H1 (cell line): ENCODE results near the gene ANO2. TPM values are rescaled to one million over a fixed set of nuclear protein-coding genes. Genes with fewer than 3 reads are reported as not detected.

Source experiments
- CTCF ChIA-PET: fragments of 300-600 bp; sonication (Branson Sonifier 250); formaldehyde crosslinking; loops from one replicate; lab custom pipeline; 2021; ENCODE audit not compliant: partially characterized antibody; lab: Charles Lee
- POLR2A ChIA-PET: fragments of 300-600 bp; sonication (Branson Sonifier 250); formaldehyde crosslinking; loops from one replicate; lab custom pipeline; 2021; ENCODE audit warnings: inconsistent platforms; ENCODE audit not compliant: partially characterized antibody; lab: Charles Lee
- DNase-seq, 2 experiments: peaks; one replicate each; pipeline versions ENCODE4 v3.0.0 to v3.0.0-alpha.2; 2010 to 2022; ENCODE audit warnings: low spot score in 2 of 2, low read depth in 1 of 2, mixed read lengths in 1 of 2
- FAIRE-seq: peaks from 2 replicates; lab custom pipeline; 2011; peaks lifted over from hg19 to GRCh38; lab: Jason Lieb, UNC
- H2AFZ ChIP-seq: 2 replicates; pipeline ENCODE4 v1.8.1; 2012; ENCODE audit warnings: low read length, inconsistent platforms
- H2AK5ac ChIP-seq: 2 replicates; pipeline ENCODE4 v1.6.1; 2013; ENCODE audit warnings: low read depth, low read length
- H2BK120ac ChIP-seq: replicated peaks from 2 replicates; pipeline ENCODE3; 2013; ENCODE audit warnings: low read depth, low read length, inconsistent platforms
- H2BK12ac ChIP-seq: 2 replicates; pipeline ENCODE4 v1.6.1; 2013; ENCODE audit warnings: low read depth, low read length
- H2BK15ac ChIP-seq: 2 replicates; pipeline ENCODE4 v1.6.1; 2013; ENCODE audit warnings: low read length
- H2BK20ac ChIP-seq: 2 replicates; pipeline ENCODE4 v1.6.1; 2013; ENCODE audit warnings: low read length
- H2BK5ac ChIP-seq: 2 replicates; pipeline ENCODE4 v1.6.1; 2013; ENCODE audit warnings: low read depth, low read length
- H3K14ac ChIP-seq: 2 replicates; pipeline ENCODE4 v1.6.1; 2013; ENCODE audit warnings: inconsistent platforms; ENCODE audit not compliant: insufficient read length
- H3K18ac ChIP-seq: 2 replicates; pipeline ENCODE4 v1.6.1; 2013; ENCODE audit warnings: low read length; ENCODE audit errors: extremely low read depth
- H3K23ac ChIP-seq: 2 replicates; pipeline ENCODE4 v1.6.1; 2013; ENCODE audit warnings: inconsistent platforms; ENCODE audit not compliant: insufficient read length
- H3K23me2 ChIP-seq: 2 replicates; pipeline ENCODE4 v1.6.1; 2013; ENCODE audit warnings: low read depth, low read length
- H3K27ac ChIP-seq: 2 replicates; pipeline ENCODE4 v1.6.1; 2011; ENCODE audit warnings: low read depth, low read length, inconsistent platforms
- H3K27me3 ChIP-seq, 4 experiments: replicated peaks in 1 of 4; 1 replicate in 1 of 4; 2 replicates in 3 of 4; pipeline versions ENCODE4 v1.6.1 to v1.8.1; 2011 to 2013; ENCODE audit warnings: low read length in 3 of 4, mild to moderate bottlenecking in 3 of 4, inconsistent platforms in 2 of 4, mixed read lengths in 2 of 4, moderate library complexity in 1 of 4; ENCODE audit not compliant: control insufficient read depth in 3 of 4, insufficient read depth in 3 of 4; ENCODE audit errors: extremely low read depth in 1 of 4
- H3K36me3 ChIP-seq, 4 experiments: 2 replicates each; pipeline versions ENCODE4 v1.6.1 to v1.8.1; 2011 to 2013; ENCODE audit warnings: mild to moderate bottlenecking in 4 of 4, low read length in 3 of 4, moderate library complexity in 2 of 4, control low read depth in 1 of 4, inconsistent platforms in 1 of 4; ENCODE audit not compliant: insufficient read depth in 4 of 4, control insufficient read depth in 2 of 4
- H3K4ac ChIP-seq: replicated peaks from 2 replicates; pipeline ENCODE3; 2013; ENCODE audit warnings: low read length, low read depth, mixed read lengths, inconsistent platforms; ENCODE audit not compliant: insufficient read length
- H3K4me1 ChIP-seq, 4 experiments: replicated peaks in 1 of 4; 1 replicate in 1 of 4; 2 replicates in 3 of 4; pipeline versions ENCODE4 v1.6.1 to v1.8.1; 2011 to 2013; ENCODE audit warnings: low read length in 3 of 4, inconsistent platforms in 2 of 4, mixed read lengths in 1 of 4; ENCODE audit not compliant: insufficient read depth in 4 of 4, control insufficient read depth in 3 of 4
- H3K4me2 ChIP-seq, 2 experiments: 2 replicates each; pipeline versions ENCODE4 v1.6.1 to v1.8.1; 2011 to 2013; ENCODE audit warnings: low read depth in 2 of 2, low read length in 2 of 2, control low read depth in 1 of 2, inconsistent platforms in 1 of 2, mild to moderate bottlenecking in 1 of 2; ENCODE audit not compliant: insufficient read depth in 1 of 2
- H3K4me3 ChIP-seq, 4 experiments: fragments of 200-600, 300-600 bp in 1 of 4; sonication (generic), shearing (Covaris generic), sonication (Bioruptor Twin) in 1 of 4; 2 replicates each; pipeline versions ENCODE4 v1.5.1 to v1.8.1; 2011 to 2016; ENCODE audit warnings: low read length in 4 of 4, low read depth in 3 of 4, control low read depth in 2 of 4, inconsistent platforms in 2 of 4, mild to moderate bottlenecking in 2 of 4, mixed read lengths in 1 of 4, moderate library complexity in 1 of 4; ENCODE audit not compliant: insufficient read depth in 2 of 4; ENCODE audit errors: extremely low read depth in 1 of 4
- H3K56ac ChIP-seq: replicated peaks from 2 replicates; pipeline ENCODE3; 2013; ENCODE audit warnings: low read depth, mild to moderate bottlenecking, mixed read lengths, low read length, inconsistent platforms; ENCODE audit not compliant: insufficient read length
- H3K79me1 ChIP-seq: 2 replicates; pipeline ENCODE4 v1.6.1; 2013; ENCODE audit warnings: low read depth, low read length, control low read depth
- H3K79me2 ChIP-seq, 2 experiments: 2 replicates each; pipeline versions ENCODE4 v1.6.1 to v1.8.1; 2012 to 2013; ENCODE audit warnings: low read length in 2 of 2, mild to moderate bottlenecking in 2 of 2, inconsistent platforms in 1 of 2; ENCODE audit not compliant: insufficient read depth in 2 of 2, control insufficient read depth in 1 of 2
- H3K9ac ChIP-seq, 4 experiments: replicated peaks in 1 of 4; 1 replicate in 1 of 4; 2 replicates in 3 of 4; pipeline versions ENCODE4 v1.6.1 to v1.8.1; 2011 to 2013; ENCODE audit warnings: low read depth in 3 of 4, low read length in 3 of 4, control low read depth in 2 of 4, mild to moderate bottlenecking in 2 of 4, moderate library complexity in 2 of 4, inconsistent platforms in 1 of 4; ENCODE audit errors: extremely low read depth in 1 of 4
- H3K9me3 ChIP-seq, 2 experiments: 2 replicates each; pipeline versions ENCODE4 v1.6.1 to v1.8.1; 2012 to 2013; ENCODE audit warnings: mild to moderate bottlenecking in 2 of 2, moderate library complexity in 2 of 2, control low read depth in 1 of 2, inconsistent platforms in 1 of 2, low read depth in 1 of 2, low read length in 1 of 2, mixed read lengths in 1 of 2; ENCODE audit not compliant: insufficient read depth in 2 of 2
- H4K20me1 ChIP-seq, 2 experiments: replicated peaks in 1 of 2; 2 replicates each; pipeline versions ENCODE3 to v1.8.1; 2011 to 2013; ENCODE audit warnings: inconsistent platforms in 2 of 2, low read length in 2 of 2, mild to moderate bottlenecking in 1 of 2; ENCODE audit not compliant: insufficient read depth in 2 of 2, control insufficient read depth in 1 of 2
- H4K5ac ChIP-seq: 2 replicates; pipeline ENCODE4 v1.6.1; 2013; ENCODE audit warnings: low read length, low read depth, mixed read lengths, inconsistent platforms; ENCODE audit not compliant: insufficient read length
- H4K8ac ChIP-seq: 2 replicates; pipeline ENCODE4 v1.8.0; 2013; ENCODE audit warnings: mild to moderate bottlenecking, moderate library complexity, low read length, inconsistent platforms; ENCODE audit not compliant: insufficient read depth; ENCODE audit errors: extremely low read depth
- H4K91ac ChIP-seq: replicated peaks from 2 replicates; pipeline ENCODE3; 2013; ENCODE audit warnings: low read length, mixed read lengths, inconsistent platforms; ENCODE audit not compliant: insufficient read length
- CHD1 ChIP-seq: IDR thresholded peaks from 2 replicates; pipeline ENCODE4 v1.6.1; 2012; ENCODE audit warnings: low read depth, low read length, improper control_type of control experiment
- FOSL1 ChIP-seq: IDR thresholded peaks from 2 replicates; pipeline ENCODE4 v1.6.1; 2011; ENCODE audit warnings: mild to moderate bottlenecking, low read depth, low read length, moderate library complexity; ENCODE audit not compliant: insufficient read depth
- KDM4A ChIP-seq: IDR thresholded peaks from one replicate; pipeline ENCODE4 v1.7.1; 2012; ENCODE audit warnings: low read depth, mild to moderate bottlenecking, moderate library complexity, low read length, inconsistent platforms; ENCODE audit not compliant: severe bottlenecking
- POLR2AphosphoS5 ChIP-seq: IDR thresholded peaks from 2 replicates; pipeline ENCODE4 v1.6.1; 2011; ENCODE audit warnings: low read depth, low read length
- WGBS, 2 experiments: shearing (Covaris generic) in 1 of 2; methylation state at CpG; one replicate each; pipeline versions ENCODE4 v1.1.6 to v1.1.7; 2013 to 2015; ENCODE audit warnings: low lambda C conversion rate in 2 of 2, mixed read lengths in 2 of 2, inconsistent platforms in 1 of 2, low coverage in 1 of 2, missing lambda C conversion rate in 1 of 2; ENCODE audit not compliant: insufficient replicate concordance in 2 of 2, insufficient coverage in 1 of 2, insufficient read length in 1 of 2; ENCODE audit errors: extremely low coverage in 1 of 2, missing lambda C conversion rate in 1 of 2; 5-methylcytosine and 5-hydroxymethylcytosine counted together
- polyA plus RNA-seq, 7 experiments: library from polyadenylated mRNA; depleted of rRNA in 3 of 7; stranded (reverse) in 5 of 7; unstranded in 2 of 7; fragments of >200 nt in 5 of 7; fragments of 200-250 nt in 2 of 7; gene quantifications; 1 replicate in 5 of 7; 2 replicates in 1 of 7; 4 replicates in 1 of 7; pipeline versions ENCODE4 v1.2.1 to v1.2.3, GENCODE V29; 2011 to 2013; ENCODE audit warnings: missing spikeins in 2 of 7, mixed read lengths in 2 of 7
- total RNA-seq: library from RNA; stranded (reverse); fragmentation: NEBNext Ultra II Directional; extraction: Animal tissue kit (Norgen Biotek cat#: 25700); gene quantifications from 2 replicates; pipeline ENCODE4 v1.2.1, GENCODE V29; 2021

ANO2 gene
- total and polyA plus RNA-seq, 2 of the 8 experiments (the other 6 are each of a cell fraction or from before 2014, with no cell fraction given) = 1.9 to 5.5 TPM

DNA sequence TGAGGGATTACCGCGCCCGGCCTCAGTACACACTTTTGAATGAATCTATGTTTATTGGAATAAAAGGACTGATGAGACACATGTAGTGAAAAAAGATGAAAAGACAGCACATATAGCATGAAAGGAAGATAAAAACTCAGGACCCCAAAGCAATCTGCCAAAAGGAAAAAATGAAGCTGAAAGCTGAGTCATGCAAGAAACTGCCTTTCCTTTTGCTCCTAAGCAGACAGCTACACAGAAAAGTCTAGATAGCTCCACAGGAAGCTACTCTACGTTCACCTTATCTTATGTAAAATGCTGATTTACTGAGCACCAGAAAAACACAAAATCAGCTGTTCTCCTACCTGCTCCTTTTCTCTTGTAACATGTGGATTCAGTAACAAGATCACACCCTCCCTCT lies 384.8 kb downstream of the ANO2 start:
- POLR2A ChIA-PET = no interaction called here
- 87% methylated on average over 4 of the region's 4 CpGs; no CpG with 5 or more reads in 1 of the 2 experiments for WGBS, 2 experiments

More for the DNA sequence above, 384.8 kb downstream of the ANO2 start:
- FAIRE-seq (no peak), DNase-seq (no peak)
- Histone ChIP-seq H4K5ac (no peak overlapping the region), H3K23me2 (no peaks in the 10 kb centered on the region), H3K79me2 (no peaks in the 10 kb centered on the region), H2BK5ac (no peak overlapping the region), H3K14ac (no peak overlapping the region), H2BK20ac (no peak overlapping the region), H3K18ac (no peak overlapping the region), H4K8ac (no peak overlapping the region), H2AK5ac (no peak overlapping the region), H2BK12ac (no peak overlapping the region), H3K79me1 (no peaks in the 10 kb centered on the region), H3K4me3 (no peak overlapping the region), H3K9ac (no peak overlapping the region), H2BK120ac (no peak overlapping the region), H3K4me1 (peaks cover 0 to 3% (median 0%) of the 10 kb centered on the region in 4 experiments; a peak in 2 of 7 replicates), H3K23ac (no peak overlapping the region), H4K91ac (no peak overlapping the region), H2BK15ac (no peak overlapping the region), H3K9me3 (no peaks in the 10 kb centered on the region), H3K27me3 (no peaks in the 10 kb centered on the region), H3K36me3 (no peaks in the 10 kb centered on the region), H3K27ac (no peak overlapping the region), H2AFZ (no peak overlapping the region), H4K20me1 (no peaks in the 10 kb centered on the region), H3K56ac (no peak overlapping the region), H3K4ac (no peak overlapping the region), H3K4me2 (no peak overlapping the region)
- CTCF ChIA-PET = interaction anchor here (1.1 to 4.7 kb wide), 5 partner anchors 9 to 132 kb away, joined by 3 to 29 read pairs (median 6); no protein-coding TSS in a partner anchor
- TF ChIP-seq CHD1 (no peak), KDM4A (no peak), POLR2AphosphoS5 (no peak), FOSL1 (no peak)
